Natural killer cell (primary cell): ENCODE measurements around the gene BCAM. TPM values are rescaled to one million over a fixed set of nuclear protein-coding genes. Genes with fewer than 3 reads are reported as not detected.

ENCODE experiments used
- ATAC-seq, 3 donors: fragments of 150-1000 bp in 2 of 3; fragments of 200-7000 bp in 1 of 3; cut with Tn5 transposase; 1 replicate in 1 of 3; 2 replicates in 2 of 3; pipeline ENCODE4 v1.10.0; 2021; ENCODE audit warnings: mild to moderate bottlenecking in 2 of 3, moderate library complexity in 2 of 3
- DNase-seq, 2 donors: peaks; one replicate each; pipeline versions ENCODE4 v3.0.0 to v3.0.0-alpha.2; 2013 to 2021; ENCODE audit warnings: mixed read lengths in 1 of 2
- H3K27ac ChIP-seq: one replicate; pipeline ENCODE4 v1.5.1; 2013; ENCODE audit warnings: mild to moderate bottlenecking, low read length
- H3K27me3 ChIP-seq: one replicate; pipeline ENCODE4 v1.6.1; 2013; ENCODE audit warnings: low read length; ENCODE audit not compliant: control insufficient read depth, insufficient read depth
- H3K36me3 ChIP-seq: one replicate; pipeline ENCODE4 v1.6.1; 2013; ENCODE audit warnings: low read length; ENCODE audit not compliant: control insufficient read depth, insufficient read depth
- H3K4me1 ChIP-seq: one replicate; pipeline ENCODE4 v1.6.1; 2013; ENCODE audit warnings: low read length; ENCODE audit not compliant: control insufficient read depth, insufficient read depth
- H3K4me3 ChIP-seq: one replicate; pipeline ENCODE4 v1.5.1; 2013; ENCODE audit warnings: low read length
- H3K9me3 ChIP-seq: one replicate; pipeline ENCODE4 v1.6.1; 2013; ENCODE audit warnings: low read length; ENCODE audit not compliant: control insufficient read depth, insufficient read depth
- H3K27ac Mint-ChIP-seq, 2 donors: one replicate each; pipeline ENCODE4 v1.8.0; 2022; ENCODE audit warnings: mild to moderate bottlenecking in 2 of 2, mixed read lengths in 2 of 2, moderate library complexity in 1 of 2
- H3K27me3 Mint-ChIP-seq, 2 donors: one replicate each; pipeline ENCODE4 v1.8.0; 2022; ENCODE audit warnings: low read depth in 2 of 2, mixed read lengths in 2 of 2
- H3K36me3 Mint-ChIP-seq: one replicate; pipeline ENCODE4 v1.8.0; 2022; ENCODE audit warnings: mixed read lengths
- H3K4me1 Mint-ChIP-seq, 2 donors: one replicate each; pipeline ENCODE4 v1.8.0; 2022; ENCODE audit warnings: mixed read lengths in 2 of 2
- H3K4me3 Mint-ChIP-seq: one replicate; pipeline ENCODE4 v1.8.0; 2022; ENCODE audit warnings: mild to moderate bottlenecking, moderate library complexity, mixed read lengths
- H3K9me3 Mint-ChIP-seq, 2 donors: one replicate each; pipeline ENCODE4 v1.8.0; 2022; ENCODE audit warnings: mixed read lengths in 2 of 2
- CTCF ChIP-seq: fragments of 200-600 bp; IDR thresholded peaks from one replicate; pipeline ENCODE4 v1.8.0; 2022; ENCODE audit warnings: antibody characterized with exemption
- WGBS: methylation state at CpG from one replicate; pipeline ENCODE4 v1.1.7; 2013; ENCODE audit warnings: missing lambda C conversion rate; ENCODE audit not compliant: insufficient coverage; 5-methylcytosine and 5-hydroxymethylcytosine counted together
- intact Hi-C: fragments of 100-400 bp; cut with micrococcal nuclease; formaldehyde crosslinking; loops from one replicate; pipeline ENCODE4 v1.14.2; 2022
- total RNA-seq, 4 donors: library from RNA; stranded (reverse); fragments of 120-200 nt in 1 of 4; gene quantifications; one replicate each; pipeline versions ENCODE4 v1.2.3 to v1.2.4, GENCODE V29; 2013 to 2022

BCAM gene
- total RNA-seq, 3 donors from 2014 or later (not counting 1 experiment from before 2014, with no cell fraction given) = not detected

- Histone ChIP-seq H3K27ac (no peak overlapping the region), H3K9me3 (no peaks in the 10 kb centered on the region), H3K36me3 (no peaks in the 10 kb centered on the region), H3K4me3 (no peak overlapping the region), H3K4me1 (no peaks in the 10 kb centered on the region), H3K27me3 (no peaks in the 10 kb centered on the region)
- no peak for TF ChIP-seq CTCF
- Mint-ChIP-seq H3K4me1 (no peaks in the 10 kb centered on the region), H3K27me3 (peaks cover 0 to 9% of the 10 kb centered on the region in 2 donors), H3K27ac (no peak overlapping the region), H3K4me3 (no peak overlapping the region), H3K9me3 (no peaks in the 10 kb centered on the region), H3K36me3 (no peaks in the 10 kb centered on the region)
- intact Hi-C loops = no loop called here
- WGBS = 82% methylated on average over 29 of the region's 35 CpGs
- DNase-seq (no peak), ATAC-seq (no peak)
Measured at GRCh38 chr19:44820648-44821609, 12.0 kb downstream of the BCAM start.

- H3K36me3 Mint-ChIP-seq = no peaks in the 10 kb centered on the region
- no peaks in the 10 kb centered on the region for H3K36me3 ChIP-seq
- no peaks in the 10 kb centered on the region for H3K9me3 ChIP-seq
- no peak overlapping the region for H3K4me3 Mint-ChIP-seq
- H3K27ac Mint-ChIP-seq = no peak overlapping the region
- 85% methylated on average over 11 of the region's 11 CpGs for WGBS
- ATAC-seq = no peak
- DNase-seq = no peak
- H3K27ac ChIP-seq = no peak overlapping the region
- H3K4me1 Mint-ChIP-seq = no peaks in the 10 kb centered on the region
- intact Hi-C loops = no loop called here
- H3K27me3 ChIP-seq = no peaks in the 10 kb centered on the region
- H3K9me3 Mint-ChIP-seq = no peaks in the 10 kb centered on the region
- peaks cover 0 to 11% of the 10 kb centered on the region in 2 donors for H3K27me3 Mint-ChIP-seq
- TF ChIP-seq CTCF = no peak
- no peaks in the 10 kb centered on the region for H3K4me1 ChIP-seq
- no peak overlapping the region for H3K4me3 ChIP-seq
Measured at GRCh38 chr19:44822177-44822576, 13.3 kb downstream of the BCAM start.

GRCh38 chr19:44822670-44823372 lies 13.9 kb downstream of the BCAM start:
- peaks cover 0 to 13% of the 10 kb centered on the region in 2 donors for H3K27me3 Mint-ChIP-seq
- DNase-seq (no peak), ATAC-seq (no peak)
- Histone ChIP-seq H3K4me1 (no peaks in the 10 kb centered on the region), H3K27ac (no peak overlapping the region), H3K27me3 (no peaks in the 10 kb centered on the region), H3K36me3 (no peaks in the 10 kb centered on the region), H3K4me3 (no peak overlapping the region), H3K9me3 (no peaks in the 10 kb centered on the region)
- H3K9me3 Mint-ChIP-seq = no peaks in the 10 kb centered on the region
- intact Hi-C loops = no loop called here
- WGBS = 73% methylated on average over 10 of the region's 10 CpGs
- H3K27ac Mint-ChIP-seq = no peak overlapping the region
- H3K4me3 Mint-ChIP-seq = no peak overlapping the region
- H3K4me1 Mint-ChIP-seq = no peaks in the 10 kb centered on the region
- no peak for TF ChIP-seq CTCF
- H3K36me3 Mint-ChIP-seq = no peaks in the 10 kb centered on the region
